D721Med (cell line): ENCODE data around the gene GPS2.

Experiments
- DNase-seq: peaks from one replicate; pipeline ENCODE4 v3.0.0; 2011; ENCODE audit warnings: low spot score; ENCODE audit not compliant: insufficient read length
- FAIRE-seq: peaks from 2 replicates; lab custom pipeline; 2011; peaks lifted over from hg19 to GRCh38; lab: Jason Lieb, UNC
- TF ChIP-seq, protein P1 (sequence below): IDR thresholded peaks from 2 replicates; pipeline ENCODE4 v1.5.1; 2012; ENCODE audit warnings: mild to moderate bottlenecking, control low read depth; ENCODE audit not compliant: insufficient read depth; ENCODE audit errors: missing control alignments

GPS2 gene

DNA sequence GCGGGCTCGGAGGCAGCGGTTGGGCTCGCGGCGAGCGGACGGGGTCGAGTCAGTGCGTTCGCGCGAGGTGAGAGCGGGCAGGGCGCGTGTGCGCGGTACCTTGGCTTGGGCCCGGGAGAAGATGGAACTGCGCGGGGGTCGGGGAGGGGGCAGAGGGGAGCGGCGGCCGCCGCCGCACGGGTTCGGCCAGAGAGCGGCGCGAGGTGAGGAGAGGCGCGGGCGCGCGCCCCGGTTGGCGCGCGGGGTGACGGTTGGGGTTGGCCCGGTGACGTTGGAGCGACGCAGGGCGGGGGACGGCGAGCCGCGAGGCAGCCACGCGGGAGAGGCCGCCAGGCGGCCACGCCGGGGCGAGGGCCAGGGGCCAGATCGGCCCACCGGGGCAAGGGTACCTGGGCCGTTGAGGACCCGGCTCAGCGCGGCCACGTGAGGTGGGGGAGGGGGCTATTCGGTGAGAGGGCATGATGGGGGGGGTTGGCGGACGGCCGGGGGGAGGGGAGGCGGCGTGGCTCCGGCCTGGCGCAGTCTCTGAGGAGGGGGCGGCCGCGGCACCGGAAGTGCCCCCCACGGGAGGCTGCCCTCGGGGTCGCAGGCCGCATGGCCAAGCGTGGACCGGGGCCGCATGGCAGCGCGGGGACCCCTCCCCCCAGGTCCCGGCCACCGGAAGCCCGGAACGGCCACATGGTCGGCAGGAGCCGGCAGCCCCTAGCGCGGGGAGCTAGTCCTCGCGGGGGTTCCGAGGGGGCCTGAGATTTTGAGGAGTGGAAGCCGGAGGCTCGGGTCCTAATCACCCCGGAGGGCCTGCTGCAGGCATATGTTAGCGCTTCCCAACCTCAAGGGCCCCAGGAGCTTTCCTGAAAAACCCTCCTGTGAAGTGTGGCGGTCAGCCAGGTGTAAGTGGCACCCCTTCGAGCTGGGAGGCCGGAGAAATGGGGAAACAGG is 7.2 kb downstream of the GPS2 start:
- DNase-seq: no peak
- TF ChIP-seq, protein P1, sequence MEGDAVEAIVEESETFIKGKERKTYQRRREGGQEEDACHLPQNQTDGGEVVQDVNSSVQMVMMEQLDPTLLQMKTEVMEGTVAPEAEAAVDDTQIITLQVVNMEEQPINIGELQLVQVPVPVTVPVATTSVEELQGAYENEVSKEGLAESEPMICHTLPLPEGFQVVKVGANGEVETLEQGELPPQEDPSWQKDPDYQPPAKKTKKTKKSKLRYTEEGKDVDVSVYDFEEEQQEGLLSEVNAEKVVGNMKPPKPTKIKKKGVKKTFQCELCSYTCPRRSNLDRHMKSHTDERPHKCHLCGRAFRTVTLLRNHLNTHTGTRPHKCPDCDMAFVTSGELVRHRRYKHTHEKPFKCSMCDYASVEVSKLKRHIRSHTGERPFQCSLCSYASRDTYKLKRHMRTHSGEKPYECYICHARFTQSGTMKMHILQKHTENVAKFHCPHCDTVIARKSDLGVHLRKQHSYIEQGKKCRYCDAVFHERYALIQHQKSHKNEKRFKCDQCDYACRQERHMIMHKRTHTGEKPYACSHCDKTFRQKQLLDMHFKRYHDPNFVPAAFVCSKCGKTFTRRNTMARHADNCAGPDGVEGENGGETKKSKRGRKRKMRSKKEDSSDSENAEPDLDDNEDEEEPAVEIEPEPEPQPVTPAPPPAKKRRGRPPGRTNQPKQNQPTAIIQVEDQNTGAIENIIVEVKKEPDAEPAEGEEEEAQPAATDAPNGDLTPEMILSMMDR: no peak
- FAIRE-seq: no peak

GRCh38 chr17:7306911-7307685 is 8.1 kb downstream of the GPS2 start, which contains the start of gene EIF5A:
EIF5A (plus strand) TSS chr17:7307628; CDS start chr17:7309636, 2,008 bp downstream.
- TF ChIP-seq, protein P1: no peak
- peak; percentile 84 for FAIRE-seq

DNA sequence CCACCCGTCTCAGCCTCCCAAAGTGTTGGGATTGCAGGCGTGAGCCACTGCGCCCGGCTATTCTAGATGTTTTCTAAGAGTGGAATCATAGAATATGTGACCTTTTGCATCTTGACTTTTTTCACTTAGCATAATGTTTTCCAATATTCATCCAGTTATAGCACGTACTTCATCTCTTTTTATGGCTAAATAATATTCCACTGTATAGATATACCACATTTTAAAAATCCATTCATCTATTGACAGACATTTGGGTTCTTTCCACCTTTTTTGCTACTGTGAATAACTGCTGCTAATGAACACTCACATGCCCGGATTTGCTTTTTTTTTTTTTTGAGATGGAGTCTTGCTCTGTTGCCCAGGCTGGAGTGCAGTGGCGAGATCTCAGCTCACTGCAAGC is 11.0 kb downstream of the GPS2 start:
- FAIRE-seq: no peak

More at GRCh38 chr17:7306911-7307685, 8.1 kb downstream of the GPS2 start, which contains the start of gene EIF5A:
- DNase-seq: peak; percentile 92

GRCh38 chr17:7296189-7296861 is 18.8 kb downstream of the GPS2 start:
- TF ChIP-seq, protein P1: peak; percentile 65
- DNase-seq (peak; percentile 81), FAIRE-seq (no peak)

More for the DNA sequence above, 11.0 kb downstream of the GPS2 start:
- no peak for DNase-seq
- TF ChIP-seq, protein P1: no peak

DNA sequence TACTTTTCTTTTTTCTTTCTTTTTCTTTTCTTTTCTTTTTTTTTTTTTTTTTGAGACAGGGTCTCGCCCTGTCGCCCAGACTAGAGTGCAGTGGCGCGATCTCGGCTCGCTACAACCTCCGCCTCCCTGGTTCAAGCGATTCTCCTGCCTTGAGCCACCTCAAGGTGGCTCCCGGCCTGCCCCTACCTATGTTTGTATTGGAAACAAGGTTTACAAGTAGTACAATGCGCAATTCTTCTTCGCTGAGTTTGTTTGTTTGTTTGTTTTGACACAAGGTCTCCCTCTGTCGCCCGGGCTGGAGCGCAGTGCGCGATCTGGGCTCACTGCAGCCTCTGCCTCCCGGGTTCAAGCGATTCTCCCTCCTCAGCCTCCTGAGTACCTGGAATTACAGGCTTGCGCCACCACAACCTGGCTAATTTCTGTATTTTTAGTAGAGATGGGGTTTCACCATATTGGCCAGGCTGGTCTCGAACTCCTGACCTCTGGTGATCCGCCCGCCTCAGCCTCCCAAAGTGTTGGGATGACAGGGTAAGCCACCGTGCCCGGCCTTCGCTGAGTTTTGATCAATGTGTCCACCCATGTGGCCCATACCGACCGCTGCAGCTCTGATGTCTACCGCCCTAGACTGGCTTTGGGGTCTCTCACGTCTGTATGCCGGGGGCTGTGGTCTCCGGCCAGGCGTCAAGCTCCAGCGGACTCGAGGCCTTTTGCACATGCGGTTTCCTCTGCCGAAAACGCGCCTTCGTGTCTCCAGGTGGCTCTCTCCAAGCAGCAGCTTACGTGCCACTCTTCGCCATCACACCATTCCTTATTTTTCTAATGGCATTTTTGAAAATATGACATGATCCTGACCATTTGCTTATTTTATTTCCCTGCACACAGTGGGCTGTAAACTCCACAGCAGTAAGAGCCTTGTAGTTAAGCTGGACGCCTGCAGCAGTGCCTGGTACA is 19.7 kb downstream of the GPS2 start:
- FAIRE-seq (no peak), DNase-seq (no peak)
- TF ChIP-seq, protein P1: no peak
